GM12878 (cell line): ENCODE data around the gene NSG2. TPM values are rescaled to one million over a fixed set of nuclear protein-coding genes. Genes with fewer than 3 reads are reported as not detected.

Source experiments
- ATAC-seq: fragments of 200-7000 bp; cut with Tn5 transposase; 3 replicates; pipeline ENCODE4 v1.9.1; 2020; ENCODE audit warnings: mild to moderate bottlenecking, moderate library complexity
- BruUV-seq: library from RNA; stranded (reverse); fragments of 400-500 nt; replicated peaks from 2 replicates; lab custom pipeline; 2021; lab: Mats Ljungman, UMichigan
- CTCF ChIA-PET: fragments of 300-600 bp; sonication (Branson Sonifier 250); formaldehyde crosslinking; extraction: SDS; loops from one replicate; lab custom pipeline; 2021; ENCODE audit warnings: inconsistent platforms; lab: Yijun Ruan, JAX
- POLR2A ChIA-PET: fragments of 350-600 bp; formaldehyde crosslinking; extraction: SDS; loops from one replicate; lab custom pipeline; 2021; ENCODE audit warnings: inconsistent platforms; lab: Charles Lee
- RAD21 ChIA-PET: fragments of 300-600 bp; sonication (Branson Sonifier 250); formaldehyde crosslinking; loops from one replicate; lab custom pipeline; 2023; ENCODE audit warnings: antibody characterized with exemption; ENCODE audit not compliant: unreplicated experiment; lab: Charles Lee
- SMC1A ChIA-PET: fragments of 300-600 bp; sonication (Branson Sonifier 250); formaldehyde crosslinking; loops from one replicate; lab custom pipeline; 2023; ENCODE audit not compliant: unreplicated experiment, uncharacterized antibody; lab: Charles Lee
- DNase-seq: peaks from one replicate; pipeline ENCODE4 v3.0.0-alpha.2; 2011; ENCODE audit warnings: low read depth, low spot score
- FAIRE-seq: peaks from 3 replicates; lab custom pipeline; 2011; peaks lifted over from hg19 to GRCh38; lab: Jason Lieb, UNC
- H2AFZ ChIP-seq: 2 replicates; pipeline ENCODE4 v1.6.0; 2011; ENCODE audit warnings: low read depth, low read length, control low read depth; ENCODE audit not compliant: control insufficient read depth
- H3K27ac ChIP-seq: 2 replicates; pipeline ENCODE4 v1.5.1; 2011; ENCODE audit warnings: control low read depth; ENCODE audit not compliant: control insufficient read depth, insufficient read depth
- H3K27me3 ChIP-seq, 2 experiments: replicated peaks in 1 of 2; 2 replicates each; pipeline versions ENCODE4 v1.6.0 to v1.6.1; 2011; ENCODE audit warnings: low read length in 1 of 2; ENCODE audit not compliant: control insufficient read depth in 2 of 2, insufficient read depth in 2 of 2
- H3K36me3 ChIP-seq, 2 experiments: 2 replicates each; pipeline ENCODE4 v1.5.1; 2011; ENCODE audit warnings: low read length in 1 of 2; ENCODE audit not compliant: control insufficient read depth in 2 of 2, insufficient read depth in 2 of 2
- H3K4me1 ChIP-seq: 2 replicates; pipeline ENCODE4 v1.6.1; 2011; ENCODE audit warnings: mild to moderate bottlenecking, low read length, moderate library complexity, mixed read lengths; ENCODE audit not compliant: control insufficient read depth, insufficient read depth
- H3K4me2 ChIP-seq: 2 replicates; pipeline ENCODE4 v1.6.0; 2011; ENCODE audit warnings: control low read depth; ENCODE audit not compliant: control insufficient read depth, insufficient read depth
- H3K4me3 ChIP-seq: fragments of 200-600 bp; sonication (generic); 2 replicates; pipeline ENCODE4 v1.5.1; 2016
- H3K79me2 ChIP-seq: 2 replicates; pipeline ENCODE4 v1.6.0; 2011; ENCODE audit warnings: low read length; ENCODE audit not compliant: control insufficient read depth, insufficient read depth
- H3K9ac ChIP-seq: 2 replicates; pipeline ENCODE4 v1.8.0; 2011; ENCODE audit warnings: low read length, control low read depth, mixed read lengths; ENCODE audit not compliant: control insufficient read depth, insufficient read depth
- H3K9me3 ChIP-seq: replicated peaks from 3 replicates; pipeline ENCODE4 v1.5.1; 2011; ENCODE audit warnings: mild to moderate bottlenecking, low read length; ENCODE audit not compliant: control insufficient read depth, insufficient read depth
- H4K20me1 ChIP-seq: 2 replicates; pipeline ENCODE4 v1.6.0; 2011; ENCODE audit not compliant: control insufficient read depth, insufficient read depth
- CBFB ChIP-seq: IDR thresholded peaks from 2 replicates; pipeline ENCODE4 v1.6.1; 2016; ENCODE audit warnings: antibody characterized with exemption, low read depth
- CBX5 ChIP-seq: sonication (generic); IDR thresholded peaks from 2 replicates; pipeline ENCODE4 v1.6.1; 2016; ENCODE audit warnings: low read depth, moderate library complexity, mild to moderate bottlenecking, inconsistent platforms
- EP300 ChIP-seq, 2 experiments: fragments of 150-350 bp in 1 of 2; IDR thresholded peaks; 2 replicates each; pipeline ENCODE4 v1.6.1; 2011 to 2012; ENCODE audit warnings: low read depth in 2 of 2, low read length in 2 of 2, borderline replicate concordance in 1 of 2, improper control_type of control experiment in 1 of 2, inconsistent platforms in 1 of 2; ENCODE audit not compliant: control insufficient read depth in 1 of 2
- GABPA ChIP-seq: IDR thresholded peaks from 2 replicates; pipeline ENCODE4 v1.6.1; 2014; ENCODE audit warnings: antibody characterized with exemption, low read depth, mild to moderate bottlenecking, inconsistent platforms
- MEF2B ChIP-seq: fragments of 450-650 bp; IDR thresholded peaks from 2 replicates; pipeline ENCODE4 v1.6.1; 2018; ENCODE audit warnings: mild to moderate bottlenecking, moderate library complexity; ENCODE audit not compliant: partially characterized antibody, poor library complexity, severe bottlenecking
- MXI1 ChIP-seq: fragments of 150-350 bp; IDR thresholded peaks from 2 replicates; pipeline ENCODE4 v1.6.1; 2011; ENCODE audit warnings: low read depth, mild to moderate bottlenecking, inconsistent platforms, low read length, improper control_type of control experiment
- NFYB ChIP-seq: IDR thresholded peaks from 2 replicates; pipeline ENCODE4 v1.6.1; 2011; ENCODE audit warnings: low read depth, mild to moderate bottlenecking, low read length, improper control_type of control experiment, moderate library complexity; ENCODE audit not compliant: insufficient read depth
- PAX8 ChIP-seq: fragments of 450-650 bp; IDR thresholded peaks from 2 replicates; pipeline ENCODE4 v1.6.1; 2017; ENCODE audit warnings: mild to moderate bottlenecking, moderate library complexity
- RAD21 ChIP-seq: IDR thresholded peaks from 2 replicates; pipeline ENCODE4 v1.6.1; 2011; ENCODE audit warnings: mild to moderate bottlenecking, low read depth, low read length, moderate library complexity; ENCODE audit not compliant: insufficient read depth
- SIN3A ChIP-seq: IDR thresholded peaks from 2 replicates; pipeline ENCODE4 v1.6.1; 2012; ENCODE audit warnings: low read depth, low read length, improper control_type of control experiment
- SRF ChIP-seq, 2 experiments: IDR thresholded peaks; 2 replicates each; pipeline ENCODE4 v1.6.1; 2011; ENCODE audit warnings: low read depth in 2 of 2, low read length in 2 of 2, mild to moderate bottlenecking in 1 of 2, moderate library complexity in 1 of 2
- TAF1 ChIP-seq: IDR thresholded peaks from 2 replicates; pipeline ENCODE4 v1.6.1; 2011; ENCODE audit warnings: mild to moderate bottlenecking, low read depth, low read length, borderline replicate concordance
- ZSCAN29 ChIP-seq: fragments of 450-650 bp; IDR thresholded peaks from 2 replicates; pipeline ENCODE4 v1.6.1; 2017; ENCODE audit warnings: mild to moderate bottlenecking, moderate library complexity
- WGBS: methylation state at CpG from one replicate; pipeline ENCODE4 v1.1.6; 2016; ENCODE audit warnings: low lambda C conversion rate; ENCODE audit not compliant: insufficient replicate concordance, insufficient coverage; ENCODE audit errors: missing lambda C conversion rate; 5-methylcytosine and 5-hydroxymethylcytosine counted together
- in situ Hi-C: fragments of 300-500 bp; cut with MboI; formaldehyde crosslinking; loops from 9 replicates; pipeline ENCODE4 v1.14.3; 2018; ENCODE audit warnings: mixed read lengths
- intact Hi-C: fragments of 100-400 bp; cut with micrococcal nuclease; formaldehyde crosslinking; loops from one replicate; pipeline ENCODE4 v1.14.2; 2022; ENCODE audit not compliant: unreplicated experiment
- polyA plus RNA-seq, 11 experiments: library from polyadenylated mRNA; depleted of rRNA in 4 of 11; unstranded in 6 of 11; stranded (reverse) in 5 of 11; fragments of >200 nt; fragmentation: Nextera tagmentation in 4 of 11; fragmentation: Illumina TruSeq in 1 of 11; extraction: Ambion mirVana in 4 of 11; extraction: Trizol in 1 of 11; gene quantifications; 1 replicate in 1 of 11; 2 replicates in 10 of 11; pipeline versions ENCODE4 v1.2.1 to v1.2.3, GENCODE V29; 2011 to 2016; ENCODE audit warnings: inconsistent platforms in 2 of 11, missing spikeins in 2 of 11, low read depth in 1 of 11
- total RNA-seq, 4 experiments: library from RNA; depleted of rRNA in 3 of 4; stranded (reverse); fragments of >200 nt in 3 of 4; fragmentation: Illumina TruSeq in 1 of 4; extraction: Trizol in 1 of 4; gene quantifications; 2 replicates each; pipeline versions ENCODE4 v1.2.1 to v1.2.3, GENCODE V29; 2013 to 2021
- TF ChIP-seq, protein P1 (sequence below): IDR thresholded peaks from 2 replicates; pipeline ENCODE4 v1.6.1; 2012; ENCODE audit warnings: low read depth, low read length, improper control_type of control experiment
- TF ChIP-seq, protein P2 (sequence below): IDR thresholded peaks from 2 replicates; pipeline ENCODE4 v1.6.1; 2012; ENCODE audit warnings: mild to moderate bottlenecking, low read depth, low read length
- TF ChIP-seq, protein P3 (sequence below): fragments of 450-650 bp; formaldehyde crosslinking; IDR thresholded peaks from 2 replicates; pipeline ENCODE4 v1.4.0; 2022; ENCODE audit warnings: mild to moderate bottlenecking, moderate library complexity

The NSG2 gene
- total and polyA plus RNA-seq, 10 of the 15 experiments (the other 5 are each of a cell fraction or from before 2014, with no cell fraction given) = 0.04 to 0.14 TPM; not detected in 8

DNA sequence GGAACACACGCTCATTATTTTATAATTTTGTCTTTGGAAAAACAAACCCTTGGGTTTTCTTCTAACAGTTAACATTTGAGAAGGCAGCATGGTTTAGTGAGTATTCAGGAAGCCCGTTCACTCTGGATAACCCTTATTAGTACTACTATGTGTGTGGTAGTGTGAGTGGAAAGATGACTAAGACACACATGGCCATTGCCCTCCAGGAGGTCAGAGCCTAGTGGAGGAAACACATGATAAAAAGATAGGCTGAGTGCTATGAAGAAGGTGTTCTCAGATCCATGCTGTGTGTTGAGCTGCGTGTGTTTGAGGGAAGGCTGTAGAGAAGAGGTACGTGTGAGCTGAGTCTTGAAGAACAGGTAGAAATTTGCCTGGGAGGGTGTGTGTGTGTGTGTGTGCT is 48.2 kb upstream of the NSG2 start:
- ChIA-PET CTCF (no interaction called here), RAD21 (no interaction called here), POLR2A (no interaction called here)
- WGBS = 14% methylated on average over 4 of the region's 4 CpGs
- intact Hi-C loops = no loop called here
- no peaks in the 10 kb centered on the region for H3K36me3 ChIP-seq
- H3K4me2 ChIP-seq = no peak overlapping the region
- no peaks in the 10 kb centered on the region for H4K20me1 ChIP-seq
- no peak overlapping the region for H2AFZ ChIP-seq
- TF ChIP-seq SIN3A (no peak), CBFB (no peak), MEF2B (no peak), SRF (IDR thresholded peaks at IDR 0.05; ENCODE audit: low read depth in 2 of 2, low read length in 2 of 2) (no peak), NFYB (no peak), MXI1 (no peak), PAX8 (no peak), RAD21 (no peak), ZSCAN29 (no peak), CBX5 (no peak), TAF1 (no peak), EP300 (IDR thresholded peaks at IDR 0.05; ENCODE audit: borderline replicate concordance in 1 of 2, control insufficient read depth in 1 of 2, low read depth in 2 of 2, low read length in 2 of 2) (no peak), GABPA (no peak)
- TF ChIP-seq, protein P1, sequence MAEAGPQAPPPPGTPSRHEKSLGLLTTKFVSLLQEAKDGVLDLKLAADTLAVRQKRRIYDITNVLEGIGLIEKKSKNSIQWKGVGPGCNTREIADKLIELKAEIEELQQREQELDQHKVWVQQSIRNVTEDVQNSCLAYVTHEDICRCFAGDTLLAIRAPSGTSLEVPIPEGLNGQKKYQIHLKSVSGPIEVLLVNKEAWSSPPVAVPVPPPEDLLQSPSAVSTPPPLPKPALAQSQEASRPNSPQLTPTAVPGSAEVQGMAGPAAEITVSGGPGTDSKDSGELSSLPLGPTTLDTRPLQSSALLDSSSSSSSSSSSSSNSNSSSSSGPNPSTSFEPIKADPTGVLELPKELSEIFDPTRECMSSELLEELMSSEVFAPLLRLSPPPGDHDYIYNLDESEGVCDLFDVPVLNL = no peak
- TF ChIP-seq, protein P2, sequence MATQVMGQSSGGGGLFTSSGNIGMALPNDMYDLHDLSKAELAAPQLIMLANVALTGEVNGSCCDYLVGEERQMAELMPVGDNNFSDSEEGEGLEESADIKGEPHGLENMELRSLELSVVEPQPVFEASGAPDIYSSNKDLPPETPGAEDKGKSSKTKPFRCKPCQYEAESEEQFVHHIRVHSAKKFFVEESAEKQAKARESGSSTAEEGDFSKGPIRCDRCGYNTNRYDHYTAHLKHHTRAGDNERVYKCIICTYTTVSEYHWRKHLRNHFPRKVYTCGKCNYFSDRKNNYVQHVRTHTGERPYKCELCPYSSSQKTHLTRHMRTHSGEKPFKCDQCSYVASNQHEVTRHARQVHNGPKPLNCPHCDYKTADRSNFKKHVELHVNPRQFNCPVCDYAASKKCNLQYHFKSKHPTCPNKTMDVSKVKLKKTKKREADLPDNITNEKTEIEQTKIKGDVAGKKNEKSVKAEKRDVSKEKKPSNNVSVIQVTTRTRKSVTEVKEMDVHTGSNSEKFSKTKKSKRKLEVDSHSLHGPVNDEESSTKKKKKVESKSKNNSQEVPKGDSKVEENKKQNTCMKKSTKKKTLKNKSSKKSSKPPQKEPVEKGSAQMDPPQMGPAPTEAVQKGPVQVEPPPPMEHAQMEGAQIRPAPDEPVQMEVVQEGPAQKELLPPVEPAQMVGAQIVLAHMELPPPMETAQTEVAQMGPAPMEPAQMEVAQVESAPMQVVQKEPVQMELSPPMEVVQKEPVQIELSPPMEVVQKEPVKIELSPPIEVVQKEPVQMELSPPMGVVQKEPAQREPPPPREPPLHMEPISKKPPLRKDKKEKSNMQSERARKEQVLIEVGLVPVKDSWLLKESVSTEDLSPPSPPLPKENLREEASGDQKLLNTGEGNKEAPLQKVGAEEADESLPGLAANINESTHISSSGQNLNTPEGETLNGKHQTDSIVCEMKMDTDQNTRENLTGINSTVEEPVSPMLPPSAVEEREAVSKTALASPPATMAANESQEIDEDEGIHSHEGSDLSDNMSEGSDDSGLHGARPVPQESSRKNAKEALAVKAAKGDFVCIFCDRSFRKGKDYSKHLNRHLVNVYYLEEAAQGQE = no peak
- TF ChIP-seq, protein P3, sequence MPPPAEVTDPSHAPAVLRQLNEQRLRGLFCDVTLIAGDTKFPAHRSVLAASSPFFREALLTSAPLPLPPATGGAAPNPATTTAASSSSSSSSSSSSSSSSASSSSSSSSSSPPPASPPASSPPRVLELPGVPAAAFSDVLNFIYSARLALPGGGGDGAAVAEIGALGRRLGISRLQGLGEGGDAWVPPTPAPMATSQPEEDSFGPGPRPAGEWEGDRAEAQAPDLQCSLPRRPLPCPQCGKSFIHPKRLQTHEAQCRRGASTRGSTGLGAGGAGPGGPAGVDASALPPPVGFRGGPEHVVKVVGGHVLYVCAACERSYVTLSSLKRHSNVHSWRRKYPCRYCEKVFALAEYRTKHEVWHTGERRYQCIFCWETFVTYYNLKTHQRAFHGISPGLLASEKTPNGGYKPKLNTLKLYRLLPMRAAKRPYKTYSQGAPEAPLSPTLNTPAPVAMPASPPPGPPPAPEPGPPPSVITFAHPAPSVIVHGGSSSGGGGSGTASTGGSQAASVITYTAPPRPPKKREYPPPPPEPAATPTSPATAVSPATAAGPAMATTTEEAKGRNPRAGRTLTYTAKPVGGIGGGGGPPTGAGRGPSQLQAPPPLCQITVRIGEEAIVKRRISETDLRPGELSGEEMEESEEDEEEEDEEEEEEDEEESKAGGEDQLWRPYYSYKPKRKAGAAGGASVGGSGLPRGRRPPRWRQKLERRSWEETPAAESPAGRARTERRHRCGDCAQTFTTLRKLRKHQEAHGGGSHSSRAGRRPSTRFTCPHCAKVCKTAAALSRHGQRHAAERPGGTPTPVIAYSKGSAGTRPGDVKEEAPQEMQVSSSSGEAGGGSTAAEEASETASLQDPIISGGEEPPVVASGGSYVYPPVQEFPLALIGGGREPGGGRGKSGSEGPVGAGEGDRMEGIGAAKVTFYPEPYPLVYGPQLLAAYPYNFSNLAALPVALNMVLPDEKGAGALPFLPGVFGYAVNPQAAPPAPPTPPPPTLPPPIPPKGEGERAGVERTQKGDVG (CRISPR knock-in tag) = no peak
- TF ChIP-seq, all 136 proteins: peak for 0
- SMC1A ChIA-PET = no interaction called here
- ATAC-seq (no peak), DNase-seq (no peak), FAIRE-seq (no peak)
- Histone ChIP-seq H3K4me3 (no peak overlapping the region), H3K27ac (no peak overlapping the region), H3K9me3 (no peaks in the 10 kb centered on the region), H3K79me2 (no peaks in the 10 kb centered on the region), H3K9ac (no peak overlapping the region), H3K27me3 (no peaks in the 10 kb centered on the region; a peak in 1 of 4 replicates), H3K4me1 (no peaks in the 10 kb centered on the region)
- in situ Hi-C loops = no loop called here
- BruUV-seq = no TSS peak
